ENCODE measurements around the gene ARHGEF16. TPM values are rescaled to one million over a fixed set of nuclear protein-coding genes. Genes with fewer than 3 reads are reported as not detected.

ARHGEF16 gene
- total RNA-seq, 1 donor from 2014 or later, result 0.34 TPM

- DNase-seq, result no peak
- Mint-ChIP-seq H3K4me3 (ENCODE audit: unreplicated experiment) (no peak overlapping the region), H3K27ac (ENCODE audit: unreplicated experiment) (no peak overlapping the region), H3K36me3 (ENCODE audit: unreplicated experiment) (peaks cover 13% of the 10 kb centered on the region), H3K9me3 (ENCODE audit: unreplicated experiment) (peaks cover 10% of the 10 kb centered on the region), H3K27me3 (ENCODE audit: unreplicated experiment) (peaks cover 3% of the 10 kb centered on the region), H3K4me1 (ENCODE audit: low read depth, unreplicated experiment) (no peaks in the 10 kb centered on the region)
- TF ChIP-seq CTCF (IDR thresholded peaks at IDR 0.05; ENCODE audit: partially characterized antibody, unreplicated experiment), result no peak
Observed at GRCh38 chr1:3485016-3485415, 30.6 kb downstream of the ARHGEF16 start.

- peaks cover 10% of the 10 kb centered on the region for H3K9me3 Mint-ChIP-seq (ENCODE audit: unreplicated experiment)
- peaks cover 4% of the 10 kb centered on the region for H3K27me3 Mint-ChIP-seq (ENCODE audit: unreplicated experiment)
- H3K27ac Mint-ChIP-seq (ENCODE audit: unreplicated experiment), result no peak overlapping the region
- H3K4me1 Mint-ChIP-seq (ENCODE audit: low read depth, unreplicated experiment), result no peaks in the 10 kb centered on the region
- no peak for TF ChIP-seq CTCF (IDR thresholded peaks at IDR 0.05; ENCODE audit: partially characterized antibody, unreplicated experiment)
- H3K36me3 Mint-ChIP-seq (ENCODE audit: unreplicated experiment), result peaks cover 13% of the 10 kb centered on the region
- DNase-seq, result no peak
- H3K4me3 Mint-ChIP-seq (ENCODE audit: unreplicated experiment), result no peak overlapping the region
Observed at GRCh38 chr1:3488432-3488831, 34.0 kb downstream of the ARHGEF16 start.

- H3K27ac Mint-ChIP-seq (ENCODE audit: unreplicated experiment), result no peak overlapping the region
- H3K4me3 Mint-ChIP-seq (ENCODE audit: unreplicated experiment), result no peak overlapping the region
- TF ChIP-seq CTCF (IDR thresholded peaks at IDR 0.05; ENCODE audit: partially characterized antibody, unreplicated experiment), result no peak
- no peaks in the 10 kb centered on the region for H3K4me1 Mint-ChIP-seq (ENCODE audit: low read depth, unreplicated experiment)
- no peak for DNase-seq
- H3K27me3 Mint-ChIP-seq (ENCODE audit: unreplicated experiment), result peaks cover 2% of the 10 kb centered on the region
- H3K9me3 Mint-ChIP-seq (ENCODE audit: unreplicated experiment), result peaks cover 10% of the 10 kb centered on the region
- H3K36me3 Mint-ChIP-seq (ENCODE audit: unreplicated experiment), result peaks cover 13% of the 10 kb centered on the region
Observed at GRCh38 chr1:3490046-3490745, 35.7 kb downstream of the ARHGEF16 start.

GRCh38 chr1:3491291-3492246 lies 37.1 kb downstream of the ARHGEF16 start:
- no peak overlapping the region for H3K27ac Mint-ChIP-seq (ENCODE audit: unreplicated experiment)
- peaks cover 2% of the 10 kb centered on the region for H3K27me3 Mint-ChIP-seq (ENCODE audit: unreplicated experiment)
- DNase-seq, result peak; percentile 87
- H3K4me1 Mint-ChIP-seq (ENCODE audit: low read depth, unreplicated experiment), result no peaks in the 10 kb centered on the region
- TF ChIP-seq CTCF (IDR thresholded peaks at IDR 0.05; ENCODE audit: partially characterized antibody, unreplicated experiment), result peak; percentile 100
- H3K9me3 Mint-ChIP-seq (ENCODE audit: unreplicated experiment), result peaks cover 10% of the 10 kb centered on the region
- H3K4me3 Mint-ChIP-seq (ENCODE audit: unreplicated experiment), result no peak overlapping the region
- peaks cover 13% of the 10 kb centered on the region for H3K36me3 Mint-ChIP-seq (ENCODE audit: unreplicated experiment)
